ENCODE results near the gene PCLO.
"Not testable (repeated sequence)": the region's sequence is repeated elsewhere in the genome, so short reads cannot be mapped to it uniquely, and the experiment has no call there.

The PCLO gene

GRCh38 chr7:82715344-82715743 lies 447.3 kb downstream of the PCLO start:
- Histone ChIP-seq H3K4me3 (ENCODE audit: low read length) (no peak overlapping the region), H3K27ac (ENCODE audit: low read length) (no peak overlapping the region), H3K36me3 (ENCODE audit: control insufficient read depth, low read depth, low read length) (no peaks in the 10 kb centered on the region), H3K9ac (ENCODE audit: low read length) (no peak overlapping the region), H3K4me1 (ENCODE audit: control insufficient read depth, low read depth, low read length) (no peaks in the 10 kb centered on the region), H3K9me3 (ENCODE audit: control insufficient read depth, low read depth, low read length) (no peaks in the 10 kb centered on the region), H3K27me3 (ENCODE audit: control insufficient read depth, insufficient read depth, low read length) (no peaks in the 10 kb centered on the region)

DNA sequence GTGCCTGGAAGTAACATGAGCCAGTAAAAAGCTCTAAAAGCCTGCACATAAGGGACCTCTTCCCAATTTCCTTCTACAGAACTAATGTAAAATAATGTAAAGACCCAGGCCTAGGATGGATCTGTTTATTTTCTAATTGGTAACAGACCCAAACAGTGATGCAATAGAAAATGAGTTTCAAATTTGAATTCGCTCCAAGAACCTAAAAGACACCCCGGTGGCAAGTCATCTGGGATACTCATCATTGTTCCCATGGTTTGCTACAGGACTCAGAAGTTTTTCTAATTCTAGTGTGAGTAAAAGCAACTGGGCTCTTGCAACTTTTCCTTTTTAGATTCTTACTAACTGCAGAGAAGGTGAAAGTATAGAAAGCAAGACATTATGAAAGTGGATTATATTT lies 447.8 kb downstream of the PCLO start:
- H3K9ac ChIP-seq (ENCODE audit: low read length): no peak overlapping the region
- no peaks in the 10 kb centered on the region for H3K36me3 ChIP-seq (ENCODE audit: control insufficient read depth, low read depth, low read length)
- H3K9me3 ChIP-seq (ENCODE audit: control insufficient read depth, low read depth, low read length): no peaks in the 10 kb centered on the region
- H3K4me3 ChIP-seq (ENCODE audit: low read length): no peak overlapping the region
- no peaks in the 10 kb centered on the region for H3K27me3 ChIP-seq (ENCODE audit: control insufficient read depth, insufficient read depth, low read length)
- no peaks in the 10 kb centered on the region for H3K4me1 ChIP-seq (ENCODE audit: control insufficient read depth, low read depth, low read length)
- H3K27ac ChIP-seq (ENCODE audit: low read length): no peak overlapping the region

DNA sequence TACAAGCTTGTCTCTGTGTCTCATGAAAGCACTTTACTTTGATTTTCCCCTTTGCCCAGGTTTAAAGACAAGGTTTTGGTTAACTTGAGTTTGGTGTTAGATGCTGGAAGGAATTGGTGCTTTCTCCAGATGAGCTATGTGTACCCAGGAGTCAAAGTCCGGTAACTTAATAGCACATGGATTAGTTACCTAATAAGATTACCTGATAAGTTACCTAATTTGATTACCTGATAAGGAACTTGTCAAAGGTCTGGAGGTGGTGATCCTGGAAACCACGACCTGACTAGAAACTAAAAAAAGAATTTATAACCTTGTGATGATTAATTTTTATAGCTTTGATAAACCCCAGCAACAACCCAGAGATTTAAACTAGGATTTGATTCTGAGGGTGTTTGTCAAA lies 449.2 kb downstream of the PCLO start:
- no peaks in the 10 kb centered on the region for H3K36me3 ChIP-seq (ENCODE audit: control insufficient read depth, low read depth, low read length)
- no peaks in the 10 kb centered on the region for H3K4me1 ChIP-seq (ENCODE audit: control insufficient read depth, low read depth, low read length)
- no peaks in the 10 kb centered on the region for H3K9me3 ChIP-seq (ENCODE audit: control insufficient read depth, low read depth, low read length)
- no peak overlapping the region for H3K9ac ChIP-seq (ENCODE audit: low read length)
- H3K27ac ChIP-seq (ENCODE audit: low read length): no peak overlapping the region
- no peaks in the 10 kb centered on the region for H3K27me3 ChIP-seq (ENCODE audit: control insufficient read depth, insufficient read depth, low read length)
- H3K4me3 ChIP-seq (ENCODE audit: low read length): no peak overlapping the region

DNA sequence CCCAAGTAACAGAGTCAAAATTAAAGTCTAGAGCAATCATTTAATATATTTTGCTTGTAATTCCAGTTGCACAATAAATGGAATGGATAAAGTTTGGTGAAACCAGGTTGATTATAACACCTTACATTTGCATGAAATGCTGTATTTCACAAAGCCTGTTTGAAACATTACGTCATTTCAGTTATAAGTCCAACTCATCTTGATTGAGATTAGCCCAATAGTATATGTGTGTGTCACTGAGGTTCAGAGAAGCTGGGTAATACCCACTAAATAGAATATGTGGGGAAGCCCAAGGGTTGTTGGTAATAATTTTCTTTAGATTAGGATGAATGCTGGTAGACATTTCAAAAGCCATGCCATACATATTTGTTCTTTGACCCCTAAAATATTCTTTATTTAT lies 456.3 kb downstream of the PCLO start:
- not testable (repeated sequence) for H3K36me3 ChIP-seq (ENCODE audit: control insufficient read depth, low read depth, low read length); H3K27ac ChIP-seq (ENCODE audit: low read length); H3K9ac ChIP-seq (ENCODE audit: low read length); H3K4me3 ChIP-seq (ENCODE audit: low read length); H3K4me1 ChIP-seq (ENCODE audit: control insufficient read depth, low read depth, low read length); H3K27me3 ChIP-seq (ENCODE audit: control insufficient read depth, insufficient read depth, low read length); H3K9me3 ChIP-seq (ENCODE audit: control insufficient read depth, low read depth, low read length)

DNA sequence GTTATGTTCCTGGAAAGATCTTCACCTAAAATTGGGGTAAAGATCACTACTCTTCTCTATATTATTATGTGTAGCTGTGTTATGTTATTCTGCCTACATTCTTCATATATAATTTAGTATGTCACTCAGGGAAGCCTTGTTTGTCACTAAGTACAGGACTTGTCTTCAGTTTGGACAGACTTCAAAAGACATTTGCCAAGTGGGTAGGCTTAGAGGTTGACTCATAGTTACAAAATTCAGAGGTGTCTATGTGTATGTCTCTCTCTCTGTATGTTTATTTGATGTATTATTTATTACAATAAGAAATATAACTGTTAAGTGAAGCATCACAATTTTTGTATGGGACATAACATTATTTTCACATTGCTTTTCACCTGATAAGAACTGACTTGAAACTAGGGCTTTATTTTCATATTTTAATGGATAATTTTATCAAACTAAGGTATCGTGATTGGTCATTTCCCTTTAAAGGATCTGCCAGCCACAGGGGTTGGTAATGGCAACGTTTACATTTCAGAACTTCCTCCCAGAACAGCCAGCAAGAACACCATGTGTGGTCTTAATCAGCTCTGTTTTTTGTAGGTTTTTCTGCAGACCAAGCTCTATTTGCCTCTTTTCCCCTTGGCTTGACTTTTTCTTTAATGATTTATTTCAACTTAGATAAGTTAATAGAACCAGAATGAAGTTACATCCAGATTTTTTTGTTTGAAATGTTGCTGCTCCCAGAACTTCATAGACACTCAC lies 457.0 kb downstream of the PCLO start:
- H3K27ac ChIP-seq (ENCODE audit: low read length): no peak overlapping the region
- H3K9ac ChIP-seq (ENCODE audit: low read length): no peak overlapping the region

GRCh38 chr7:82704121-82704520 lies 458.6 kb downstream of the PCLO start:
- Histone ChIP-seq H3K27ac (ENCODE audit: low read length) (no peak overlapping the region), H3K27me3 (ENCODE audit: control insufficient read depth, insufficient read depth, low read length) (no peaks in the 10 kb centered on the region), H3K4me1 (ENCODE audit: control insufficient read depth, low read depth, low read length) (peaks cover 2% of the 10 kb centered on the region)

More for the DNA sequence above, 457.0 kb downstream of the PCLO start:
- Histone ChIP-seq H3K4me1 (ENCODE audit: control insufficient read depth, low read depth, low read length) (peaks cover 2% of the 10 kb centered on the region), H3K4me3 (ENCODE audit: low read length) (no peak overlapping the region), H3K9me3 (ENCODE audit: control insufficient read depth, low read depth, low read length) (no peaks in the 10 kb centered on the region), H3K36me3 (ENCODE audit: control insufficient read depth, low read depth, low read length) (no peaks in the 10 kb centered on the region), H3K27me3 (ENCODE audit: control insufficient read depth, insufficient read depth, low read length) (no peaks in the 10 kb centered on the region)

More at GRCh38 chr7:82704121-82704520, 458.6 kb downstream of the PCLO start:
- no peaks in the 10 kb centered on the region for H3K36me3 ChIP-seq (ENCODE audit: control insufficient read depth, low read depth, low read length)
- no peaks in the 10 kb centered on the region for H3K9me3 ChIP-seq (ENCODE audit: control insufficient read depth, low read depth, low read length)
- H3K9ac ChIP-seq (ENCODE audit: low read length): no peak overlapping the region
- no peak overlapping the region for H3K4me3 ChIP-seq (ENCODE audit: low read length)
